Spleen (tissue), 7 donors: Measurements from ENCODE around the gene TMEM220.

Experiments used
- CTCF ChIP-seq, 11 experiments: fragments of 200-600 bp in 7 of 11; fragments of 450-650 bp in 4 of 11; sonication (generic) in 4 of 11; IDR thresholded peaks in 8 of 11; conservative IDR thresholded peaks in 3 of 11; 1 replicate in 7 of 11; 2 replicates in 4 of 11; pipeline versions ENCODE4 v1.4.0 to v1.8.0; 2016 to 2021; ENCODE audit warnings: antibody characterized with exemption in 11 of 11, inconsistent platforms in 4 of 11, mild to moderate bottlenecking in 1 of 11
- POLR2AphosphoS5 ChIP-seq, 3 donors: sonication (generic); formaldehyde crosslinking; IDR thresholded peaks; one replicate each; pipeline ENCODE4 v1.5.1; 2017; ENCODE audit warnings: antibody characterized with exemption in 3 of 3
- donor health status: DM: no; HTN: no; CAD: no; lungs with moderate emphysema.
- donor health status: DM: no; HTN: no; CAD: no.
- donor health status: DM: no; HTN: no; CAD: no.

- TF ChIP-seq CTCF (IDR thresholded peaks at IDR 0.05 in 8 of 11, conservative IDR thresholded peaks at IDR 0.05 in 3 of 11) (no peak), POLR2AphosphoS5 (IDR thresholded peaks at IDR 0.05) (no peak)
These were observed 7.9 kb upstream of the TMEM220 start for GRCh38 chr17:10737736-10738135.
